SIG-M5 treated with dmso at 0.1 percent for 504 hours (cell line): ENCODE measurements around the gene ZNF700.
"Not testable (repeated sequence)": the region's sequence is repeated elsewhere in the genome, so short reads cannot be mapped to it uniquely, and the experiment has no call there.

Experiments
- DNase-seq: peaks from one replicate; lab custom pipeline; 2025; ENCODE audit not compliant: unreplicated experiment; lab: John Stamatoyannopoulos, UW

The ZNF700 gene

GRCh38 chr19:11987405-11988281, 62.7 kb downstream of the ZNF700 start:
- DNase-seq = peak; percentile 53

- no peak for DNase-seq
Measured at GRCh38 chr19:11989112-11989456, 64.2 kb downstream of the ZNF700 start.

- not testable (repeated sequence) for DNase-seq
Measured at GRCh38 chr19:11991921-11992320, 67.0 kb downstream of the ZNF700 start.

- no peak for DNase-seq
Measured at GRCh38 chr19:11995174-11995573, 70.3 kb downstream of the ZNF700 start.
